CD4-positive, alpha-beta T cell (primary cell): Measurements from ENCODE around the gene SLC27A2. TPM values are rescaled to one million over a fixed set of nuclear protein-coding genes. Genes with fewer than 3 reads are reported as not detected.

Experiments used
- ATAC-seq: fragments of 200-7000 bp; cut with Tn5 transposase; one replicate; pipeline ENCODE4 v1.10.0; 2022; ENCODE audit warnings: mild to moderate bottlenecking; ENCODE audit not compliant: poor library complexity
- CTCF ChIA-PET: fragments of 350-600 bp; sonication (Branson Sonifier 250); formaldehyde crosslinking; loops from one replicate; lab custom pipeline; 2021; ENCODE audit warnings: antibody characterized with exemption, inconsistent platforms; lab: Charles Lee
- POLR2A ChIA-PET: fragments of 350-600 bp; sonication (Branson Sonifier 250); formaldehyde crosslinking; loops from one replicate; lab custom pipeline; 2021; ENCODE audit warnings: antibody characterized with exemption, inconsistent platforms; lab: Charles Lee
- DNase-seq, 14 experiments: peaks; one replicate each; pipeline ENCODE4 v3.0.0-alpha.2; 2013 to 2020; ENCODE audit warnings: mixed read lengths in 2 of 14
- H3K27ac ChIP-seq, 2 donors: one replicate each; pipeline versions ENCODE4 v1.5.1 to v1.7.0; 2013; ENCODE audit warnings: low read length in 2 of 2, low read depth in 1 of 2, mild to moderate bottlenecking in 1 of 2
- H3K27me3 ChIP-seq, 2 experiments: 1 replicate in 1 of 2; 2 replicates in 1 of 2; pipeline versions ENCODE4 v1.6.1 to v1.7.0; 2013; ENCODE audit warnings: low read length in 2 of 2, control low read depth in 1 of 2, mild to moderate bottlenecking in 1 of 2, moderate library complexity in 1 of 2; ENCODE audit not compliant: insufficient read depth in 2 of 2, control insufficient read depth in 1 of 2
- H3K36me3 ChIP-seq: one replicate; pipeline ENCODE4 v1.6.1; 2013; ENCODE audit warnings: low read length, control low read depth; ENCODE audit not compliant: insufficient read depth
- H3K4me1 ChIP-seq: one replicate; pipeline ENCODE4 v1.6.1; 2013; ENCODE audit warnings: low read length, control low read depth; ENCODE audit not compliant: insufficient read depth
- H3K4me3 ChIP-seq: one replicate; pipeline ENCODE4 v1.5.1; 2013; ENCODE audit warnings: mild to moderate bottlenecking, low read length, moderate library complexity
- H3K9me3 ChIP-seq, 2 experiments: 1 replicate in 1 of 2; 2 replicates in 1 of 2; pipeline versions ENCODE4 v1.6.1 to v1.7.0; 2013; ENCODE audit warnings: low read length in 2 of 2, mild to moderate bottlenecking in 2 of 2, control low read depth in 1 of 2, moderate library complexity in 1 of 2; ENCODE audit not compliant: control insufficient read depth in 1 of 2, insufficient read depth in 1 of 2
- H3K27ac Mint-ChIP-seq: one replicate; pipeline ENCODE4 v1.8.0; 2020; ENCODE audit warnings: mixed read lengths
- H3K27me3 Mint-ChIP-seq: one replicate; pipeline ENCODE4 v1.8.0; 2021; ENCODE audit warnings: mixed read lengths
- H3K36me3 Mint-ChIP-seq: one replicate; pipeline ENCODE4 v1.8.0; 2021; ENCODE audit warnings: low read depth, mixed read lengths
- H3K4me1 Mint-ChIP-seq: one replicate; pipeline ENCODE4 v1.8.0; 2021; ENCODE audit warnings: low read depth, mixed read lengths
- H3K4me3 Mint-ChIP-seq: one replicate; pipeline ENCODE4 v1.8.0; 2020; ENCODE audit warnings: mild to moderate bottlenecking, mixed read lengths
- H3K9me3 Mint-ChIP-seq: one replicate; pipeline ENCODE4 v1.8.0; 2020; ENCODE audit warnings: mixed read lengths
- intact Hi-C, 2 experiments: fragments of 100-400 bp; cut with DNase I in 1 of 2; cut with micrococcal nuclease in 1 of 2; formaldehyde crosslinking; loops; one replicate each; pipeline versions ENCODE4 v1.15.1 to v1.9.0; 2023 to 2025; cut with DNase I, micrococcal nuclease
- total RNA-seq, 174 experiments: library from RNA in 2 of 174; stranded (reverse) in 2 of 174; gene quantifications; one replicate each; pipeline ENCODE4 v1.2.3 and lab custom pipeline; 2021 to 2026
- TF ChIP-seq, protein P1 (sequence below): fragments of 200-600 bp; IDR thresholded peaks from one replicate; pipeline ENCODE4 v1.8.0; 2022; ENCODE audit warnings: antibody characterized with exemption, mild to moderate bottlenecking

The SLC27A2 gene
- total RNA-seq, 2 experiments from 2014 or later, result 0.22 to 0.31 TPM

- H3K27me3 Mint-ChIP-seq, result no peaks in the 10 kb centered on the region
- peaks cover 0 to 5% of the 10 kb centered on the region in 2 experiments for H3K27me3 ChIP-seq
- H3K36me3 ChIP-seq, result no peaks in the 10 kb centered on the region
- intact Hi-C loops, result loop anchor here (1.0 to 10.0 kb wide), 4 partner anchors 721 to 1283 kb away; partner anchors contain the start of gene FGF7 (in 1 of the 2)
- H3K4me3 Mint-ChIP-seq, result no peak overlapping the region
- no peaks in the 10 kb centered on the region for H3K9me3 ChIP-seq
- TF ChIP-seq, protein P1, sequence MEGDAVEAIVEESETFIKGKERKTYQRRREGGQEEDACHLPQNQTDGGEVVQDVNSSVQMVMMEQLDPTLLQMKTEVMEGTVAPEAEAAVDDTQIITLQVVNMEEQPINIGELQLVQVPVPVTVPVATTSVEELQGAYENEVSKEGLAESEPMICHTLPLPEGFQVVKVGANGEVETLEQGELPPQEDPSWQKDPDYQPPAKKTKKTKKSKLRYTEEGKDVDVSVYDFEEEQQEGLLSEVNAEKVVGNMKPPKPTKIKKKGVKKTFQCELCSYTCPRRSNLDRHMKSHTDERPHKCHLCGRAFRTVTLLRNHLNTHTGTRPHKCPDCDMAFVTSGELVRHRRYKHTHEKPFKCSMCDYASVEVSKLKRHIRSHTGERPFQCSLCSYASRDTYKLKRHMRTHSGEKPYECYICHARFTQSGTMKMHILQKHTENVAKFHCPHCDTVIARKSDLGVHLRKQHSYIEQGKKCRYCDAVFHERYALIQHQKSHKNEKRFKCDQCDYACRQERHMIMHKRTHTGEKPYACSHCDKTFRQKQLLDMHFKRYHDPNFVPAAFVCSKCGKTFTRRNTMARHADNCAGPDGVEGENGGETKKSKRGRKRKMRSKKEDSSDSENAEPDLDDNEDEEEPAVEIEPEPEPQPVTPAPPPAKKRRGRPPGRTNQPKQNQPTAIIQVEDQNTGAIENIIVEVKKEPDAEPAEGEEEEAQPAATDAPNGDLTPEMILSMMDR, result peak; percentile 83
- no peak overlapping the region for H3K27ac ChIP-seq
- H3K27ac Mint-ChIP-seq, result no peak overlapping the region
- ATAC-seq, result no peak
- H3K36me3 Mint-ChIP-seq, result no peaks in the 10 kb centered on the region
- POLR2A ChIA-PET, result interaction anchor here (0.6 kb wide), 1 partner anchor 1943 kb away, joined by 3 read pairs; no protein-coding TSS in a partner anchor
- H3K4me1 Mint-ChIP-seq, result no peaks in the 10 kb centered on the region
- no peak overlapping the region for H3K4me3 ChIP-seq
- no peaks in the 10 kb centered on the region for H3K9me3 Mint-ChIP-seq
- CTCF ChIA-PET, result interaction anchor here (0.7 to 1.7 kb wide), 3 partner anchors 18 to 1283 kb away, joined by 3 to 4 read pairs (median 3); no protein-coding TSS in a partner anchor
- peak in 3 of 14 experiments; percentile 56 to 68 (median 65) for DNase-seq
- H3K4me1 ChIP-seq, result no peaks in the 10 kb centered on the region
These were observed 36.5 kb upstream of the SLC27A2 start for GRCh38 chr15:50145451-50145872.

- Histone ChIP-seq H3K9me3 (no peaks in the 10 kb centered on the region), H3K36me3 (no peaks in the 10 kb centered on the region), H3K27ac (no peak overlapping the region), H3K4me3 (no peak overlapping the region), H3K27me3 (peaks cover 0 to 5% of the 10 kb centered on the region in 2 experiments), H3K4me1 (no peaks in the 10 kb centered on the region)
- Mint-ChIP-seq H3K9me3 (no peaks in the 10 kb centered on the region), H3K4me1 (no peaks in the 10 kb centered on the region), H3K27me3 (no peaks in the 10 kb centered on the region), H3K36me3 (no peaks in the 10 kb centered on the region), H3K27ac (no peak overlapping the region), H3K4me3 (no peak overlapping the region)
- TF ChIP-seq, protein P1, result no peak
- no peak for ATAC-seq
- intact Hi-C loops, result loop anchor here (2.0 to 10.0 kb wide), 3 partner anchors 722 to 1002 kb away; partner anchors contain the start of gene FGF7 (in 1 of the 2)
- ChIA-PET POLR2A (no interaction called here), CTCF (no interaction called here)
- DNase-seq, result no peak
These were observed 35.4 kb upstream of the SLC27A2 start for GRCh38 chr15:50146632-50147031.

- Mint-ChIP-seq H3K27ac (no peak overlapping the region), H3K9me3 (peaks cover 2% of the 10 kb centered on the region), H3K4me3 (no peak overlapping the region), H3K27me3 (no peaks in the 10 kb centered on the region), H3K4me1 (no peaks in the 10 kb centered on the region), H3K36me3 (no peaks in the 10 kb centered on the region)
- no peak for DNase-seq
- Histone ChIP-seq H3K27me3 (peaks cover 0 to 5% of the 10 kb centered on the region in 2 experiments), H3K9me3 (peaks cover 0 to 3% of the 10 kb centered on the region in 2 experiments), H3K4me1 (no peaks in the 10 kb centered on the region), H3K27ac (no peak overlapping the region), H3K4me3 (no peak overlapping the region), H3K36me3 (no peaks in the 10 kb centered on the region)
- TF ChIP-seq, protein P1, result no peak
- ATAC-seq, result no peak
- CTCF ChIA-PET, result no interaction called here
- intact Hi-C loops, result loop anchor here (10.0 kb wide), 2 partner anchors 724 to 1004 kb away; partner anchors contain the start of gene FGF7 (in 1 of the 2)
- POLR2A ChIA-PET, result no interaction called here
These were observed 33.5 kb upstream of the SLC27A2 start for GRCh38 chr15:50148362-50148963.
